Measurements from ENCODE around the gene CWF19L1. TPM values are rescaled to one million over a fixed set of nuclear protein-coding genes. Genes with fewer than 3 reads are reported as not detected.
A peak's percentile ranks its signal among the peaks of the same experiment; 100 is the strongest.

Gene CWF19L1
- total RNA-seq, 2 donors from 2014 or later, result 31.6 to 35.4 TPM

- Mint-ChIP-seq H3K4me1 (no peaks in the 10 kb centered on the region), H3K9me3 (no peaks in the 10 kb centered on the region), H3K27ac (no peak overlapping the region), H3K4me3 (no peak overlapping the region), H3K36me3 (ENCODE audit: low read depth) (peaks cover 62% of the 10 kb centered on the region), H3K27me3 (ENCODE audit: insufficient read depth) (no peaks in the 10 kb centered on the region)
- TF ChIP-seq CTCF (conservative IDR thresholded peaks at IDR 0.05), result no peak
- no peak for DNase-seq
- Histone ChIP-seq H3K27ac (ENCODE audit: low read depth, low read length) (no peak overlapping the region), H3K4me3 (ENCODE audit: low read length) (no peak overlapping the region), H3K27me3 (ENCODE audit: control insufficient read depth, insufficient read depth, low read length, poor library complexity, severe bottlenecking) (no peaks in the 10 kb centered on the region), H3K4me1 (ENCODE audit: control insufficient read depth, insufficient read depth, low read length) (no peaks in the 10 kb centered on the region), H3K9me3 (ENCODE audit: control insufficient read depth, low read length) (no peaks in the 10 kb centered on the region), H3K36me3 (ENCODE audit: control insufficient read depth, insufficient read depth, low read length) (peaks cover 77% of the 10 kb centered on the region), H3K9ac (ENCODE audit: extremely low read depth, low read length, poor library complexity, severe bottlenecking) (no peak overlapping the region)
- WGBS, 2 experiments (ENCODE audit: insufficient coverage in 1 of 2, insufficient read length in 1 of 2), result 78 to 100% methylated on average over 1 of the region's 2 CpGs
These were observed 44.9 kb downstream of the CWF19L1 start for GRCh38 chr10:100222529-100222928.

GRCh38 chr10:100216006-100216405 is 51.4 kb downstream of the CWF19L1 start:
- peaks cover 63% of the 10 kb centered on the region for H3K36me3 Mint-ChIP-seq (ENCODE audit: low read depth)
- no peaks in the 10 kb centered on the region for H3K27me3 Mint-ChIP-seq (ENCODE audit: insufficient read depth)
- TF ChIP-seq CTCF (conservative IDR thresholded peaks at IDR 0.05), result no peak
- H3K9ac ChIP-seq (ENCODE audit: extremely low read depth, low read length, poor library complexity, severe bottlenecking), result no peak overlapping the region
- H3K4me1 Mint-ChIP-seq, result no peaks in the 10 kb centered on the region
- H3K4me3 Mint-ChIP-seq, result no peak overlapping the region
- no peak overlapping the region for H3K27ac ChIP-seq (ENCODE audit: low read depth, low read length)
- no peak overlapping the region for H3K27ac Mint-ChIP-seq
- WGBS, 2 experiments (ENCODE audit: insufficient coverage in 1 of 2, insufficient read length in 1 of 2), result 91 to 96% methylated on average over 2 of the region's 2 CpGs
- H3K4me3 ChIP-seq (ENCODE audit: low read length), result no peak overlapping the region
- H3K27me3 ChIP-seq (ENCODE audit: control insufficient read depth, insufficient read depth, low read length, poor library complexity, severe bottlenecking), result no peaks in the 10 kb centered on the region
- no peaks in the 10 kb centered on the region for H3K4me1 ChIP-seq (ENCODE audit: control insufficient read depth, insufficient read depth, low read length)
- no peaks in the 10 kb centered on the region for H3K9me3 Mint-ChIP-seq
- DNase-seq, result no peak
- H3K36me3 ChIP-seq (ENCODE audit: control insufficient read depth, insufficient read depth, low read length), result peaks cover 93% of the 10 kb centered on the region
- no peaks in the 10 kb centered on the region for H3K9me3 ChIP-seq (ENCODE audit: control insufficient read depth, low read length)

- Mint-ChIP-seq H3K4me3 (no peak overlapping the region), H3K27ac (peak overlapping the region; percentile 70), H3K4me1 (no peaks in the 10 kb centered on the region), H3K27me3 (ENCODE audit: insufficient read depth) (no peaks in the 10 kb centered on the region), H3K9me3 (no peaks in the 10 kb centered on the region), H3K36me3 (ENCODE audit: low read depth) (peaks cover 45% of the 10 kb centered on the region)
- no peak for DNase-seq
- Histone ChIP-seq H3K36me3 (ENCODE audit: control insufficient read depth, insufficient read depth, low read length) (peaks cover 73% of the 10 kb centered on the region), H3K4me3 (ENCODE audit: low read length) (no peak overlapping the region), H3K27me3 (ENCODE audit: control insufficient read depth, insufficient read depth, low read length, poor library complexity, severe bottlenecking) (no peaks in the 10 kb centered on the region), H3K27ac (ENCODE audit: low read depth, low read length) (no peak overlapping the region), H3K9ac (ENCODE audit: extremely low read depth, low read length, poor library complexity, severe bottlenecking) (no peak overlapping the region), H3K4me1 (ENCODE audit: control insufficient read depth, insufficient read depth, low read length) (no peaks in the 10 kb centered on the region), H3K9me3 (ENCODE audit: control insufficient read depth, low read length) (no peaks in the 10 kb centered on the region)
- TF ChIP-seq CTCF (conservative IDR thresholded peaks at IDR 0.05), result no peak
- WGBS, 2 experiments (ENCODE audit: insufficient coverage in 1 of 2, insufficient read length in 1 of 2), result 93 to 100% methylated on average over 2 to 7 of the region's 7 CpGs
These were observed 58.1 kb downstream of the CWF19L1 start for GRCh38 chr10:100209303-100209702.
